ENCODE measurements around the gene RARG. TPM values are rescaled to one million over a fixed set of nuclear protein-coding genes. Genes with fewer than 3 reads are reported as not detected.
A peak's percentile ranks its signal among the peaks of the same experiment; 100 is the strongest.

The RARG gene
- polyA plus RNA-seq, 3 donors, result 1.8 to 14.6 (median 2.3) TPM

DNA sequence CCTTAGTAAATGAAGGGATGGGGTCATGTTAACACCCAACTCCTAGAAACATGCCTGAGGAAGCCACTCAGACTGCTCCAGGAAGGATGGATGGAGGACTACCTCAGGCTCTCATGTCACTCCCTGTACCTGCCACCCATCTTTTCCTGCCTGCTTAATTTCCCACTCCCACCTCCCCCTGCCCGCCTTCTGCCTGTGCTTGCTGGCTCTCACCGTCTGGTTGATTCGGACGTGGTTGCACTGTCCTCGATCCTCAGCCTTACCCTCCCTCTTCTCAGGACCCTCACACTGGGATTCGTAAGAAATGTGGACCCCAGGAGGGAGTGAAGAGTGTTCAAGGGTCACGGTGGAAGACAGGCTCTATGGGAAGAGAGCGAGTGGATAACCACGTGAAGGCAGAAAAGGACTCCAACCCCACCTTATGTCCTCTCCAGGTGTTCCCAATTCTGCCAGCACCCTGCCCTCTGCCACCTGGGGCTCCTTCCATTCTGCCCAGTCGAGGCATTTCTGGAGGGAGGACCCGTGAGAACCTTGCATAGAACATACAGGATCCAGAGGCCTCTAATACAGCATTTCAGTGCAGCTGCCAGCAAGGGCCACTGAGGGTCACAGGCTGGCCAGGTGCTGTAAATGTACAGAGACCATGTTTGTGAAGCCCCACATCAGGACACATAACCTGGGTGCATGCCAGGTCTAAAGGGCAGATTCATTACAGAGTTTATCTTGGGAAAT is 37.9 kb downstream of the RARG start:
- Histone ChIP-seq H3K79me2 (ENCODE audit: insufficient read depth, low read length) (no peaks in the 10 kb centered on the region), H3K9me3 (replicated peaks in 1 of 2; ENCODE audit: control insufficient read depth in 1 of 2, insufficient read depth in 1 of 2, low read length in 2 of 2) (no peaks in the 10 kb centered on the region), H4K20me1 (ENCODE audit: insufficient read depth, low read length) (peaks cover 14% of the 10 kb centered on the region), H3K4me2 (replicated peaks; ENCODE audit: extremely low read depth, low read length, poor library complexity, severe bottlenecking) (no peak overlapping the region), H3K9ac (ENCODE audit: insufficient read depth, low read length, poor library complexity, severe bottlenecking) (no peak overlapping the region), H2AFZ (ENCODE audit: insufficient read depth, low read depth, low read length, poor library complexity, severe bottlenecking) (no peak overlapping the region), H3K4me3 (replicated peaks in 1 of 3; ENCODE audit: low read depth in 2 of 3, low read length in 3 of 3) (no peak overlapping the region), H3K27me3 (ENCODE audit: control insufficient read depth in 2 of 2, insufficient read depth in 2 of 2, low read length in 2 of 2) (no peaks in the 10 kb centered on the region), H3K27ac (ENCODE audit: low read depth in 1 of 2, low read length in 2 of 2) (no peak overlapping the region), H3K4me1 (ENCODE audit: control insufficient read depth in 1 of 2, insufficient read depth in 2 of 2, low read length in 2 of 2) (peaks cover 10% of the 10 kb centered on the region in 2 donors), H3K36me3 (replicated peaks in 1 of 2; ENCODE audit: control insufficient read depth in 1 of 2, insufficient read depth in 2 of 2, low read length in 2 of 2) (peaks cover 38 to 72% of the 10 kb centered on the region in 2 donors)
- intact Hi-C loops (cut with micrococcal nuclease), result no loop called here
- Mint-ChIP-seq H3K9me3 (peaks cover 0 to 2% (median 0%) of the 10 kb centered on the region in 7 donors), H3K27me3 (ENCODE audit: low read depth in 3 of 3) (peaks cover 9 to 17% (median 15%) of the 10 kb centered on the region in 3 donors), H3K4me3 (no peak overlapping the region), H3K36me3 (peaks cover 65 to 74% of the 10 kb centered on the region in 2 donors), H3K4me1 (peaks cover 18% of the 10 kb centered on the region), H3K27ac (peak overlapping the region in 1 of 7 donors; percentile 76)
- DNase-seq, result no peak
- 100% methylated on average over 5 of the region's 11 CpGs for WGBS (ENCODE audit: insufficient coverage)
- TF ChIP-seq, protein P1, sequence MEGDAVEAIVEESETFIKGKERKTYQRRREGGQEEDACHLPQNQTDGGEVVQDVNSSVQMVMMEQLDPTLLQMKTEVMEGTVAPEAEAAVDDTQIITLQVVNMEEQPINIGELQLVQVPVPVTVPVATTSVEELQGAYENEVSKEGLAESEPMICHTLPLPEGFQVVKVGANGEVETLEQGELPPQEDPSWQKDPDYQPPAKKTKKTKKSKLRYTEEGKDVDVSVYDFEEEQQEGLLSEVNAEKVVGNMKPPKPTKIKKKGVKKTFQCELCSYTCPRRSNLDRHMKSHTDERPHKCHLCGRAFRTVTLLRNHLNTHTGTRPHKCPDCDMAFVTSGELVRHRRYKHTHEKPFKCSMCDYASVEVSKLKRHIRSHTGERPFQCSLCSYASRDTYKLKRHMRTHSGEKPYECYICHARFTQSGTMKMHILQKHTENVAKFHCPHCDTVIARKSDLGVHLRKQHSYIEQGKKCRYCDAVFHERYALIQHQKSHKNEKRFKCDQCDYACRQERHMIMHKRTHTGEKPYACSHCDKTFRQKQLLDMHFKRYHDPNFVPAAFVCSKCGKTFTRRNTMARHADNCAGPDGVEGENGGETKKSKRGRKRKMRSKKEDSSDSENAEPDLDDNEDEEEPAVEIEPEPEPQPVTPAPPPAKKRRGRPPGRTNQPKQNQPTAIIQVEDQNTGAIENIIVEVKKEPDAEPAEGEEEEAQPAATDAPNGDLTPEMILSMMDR (IDR thresholded peaks at IDR 0.05), result no peak

DNA sequence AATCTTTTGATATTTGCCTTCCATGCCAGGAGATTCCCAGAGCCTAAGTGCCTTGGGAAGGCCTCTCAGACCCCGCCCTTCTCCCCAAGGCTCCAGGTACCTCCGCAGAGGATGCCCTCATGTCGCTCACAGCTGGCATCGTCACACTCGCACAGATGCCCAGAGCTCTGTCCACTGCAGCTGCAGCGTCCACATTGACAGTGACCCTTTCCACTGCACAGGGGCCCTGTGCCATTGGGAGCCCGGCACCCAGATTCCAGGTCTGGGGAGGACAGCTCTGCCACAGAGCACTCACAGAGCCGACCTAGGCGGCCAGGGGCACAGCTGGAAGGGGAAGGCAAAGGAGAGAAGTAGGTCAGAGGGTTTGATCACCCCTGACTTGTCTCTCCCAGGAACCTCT is 39.0 kb downstream of the RARG start:
- no peak for DNase-seq
- H3K4me1 ChIP-seq (ENCODE audit: control insufficient read depth in 1 of 2, insufficient read depth in 2 of 2, low read length in 2 of 2), result peaks cover 4 to 5% of the 10 kb centered on the region in 2 donors
- H3K9me3 Mint-ChIP-seq, result peaks cover 0 to 2% (median 0%) of the 10 kb centered on the region in 7 donors
- no peak overlapping the region for H3K4me2 ChIP-seq (replicated peaks; ENCODE audit: extremely low read depth, low read length, poor library complexity, severe bottlenecking)
- H3K4me3 Mint-ChIP-seq, result no peak overlapping the region
- peak overlapping the region in 2 of 7 donors; percentile 2 to 23 for H3K27ac Mint-ChIP-seq
- H3K4me1 Mint-ChIP-seq, result peaks cover 7% of the 10 kb centered on the region
- H3K27me3 Mint-ChIP-seq (ENCODE audit: low read depth in 3 of 3), result peaks cover 6 to 8% (median 8%) of the 10 kb centered on the region in 3 donors
- no peak overlapping the region for H3K9ac ChIP-seq (ENCODE audit: insufficient read depth, low read length, poor library complexity, severe bottlenecking)
- no peaks in the 10 kb centered on the region for H3K79me2 ChIP-seq (ENCODE audit: insufficient read depth, low read length)
- no peak overlapping the region for H2AFZ ChIP-seq (ENCODE audit: insufficient read depth, low read depth, low read length, poor library complexity, severe bottlenecking)
- intact Hi-C loops (cut with micrococcal nuclease), result no loop called here
- 98% methylated on average over 7 of the region's 9 CpGs for WGBS (ENCODE audit: insufficient coverage)
- no peak overlapping the region for H3K4me3 ChIP-seq (replicated peaks in 1 of 3; ENCODE audit: low read depth in 2 of 3, low read length in 3 of 3)
- TF ChIP-seq, protein P1 (IDR thresholded peaks at IDR 0.05), result no peak
- H3K9me3 ChIP-seq (replicated peaks in 1 of 2; ENCODE audit: control insufficient read depth in 1 of 2, insufficient read depth in 1 of 2, low read length in 2 of 2), result no peaks in the 10 kb centered on the region
- H4K20me1 ChIP-seq (ENCODE audit: insufficient read depth, low read length), result peaks cover 17% of the 10 kb centered on the region
- H3K36me3 Mint-ChIP-seq, result peaks cover 67 to 76% of the 10 kb centered on the region in 2 donors
- H3K36me3 ChIP-seq (replicated peaks in 1 of 2; ENCODE audit: control insufficient read depth in 1 of 2, insufficient read depth in 2 of 2, low read length in 2 of 2), result peaks cover 47 to 83% of the 10 kb centered on the region in 2 donors
- no peaks in the 10 kb centered on the region for H3K27me3 ChIP-seq (ENCODE audit: control insufficient read depth in 2 of 2, insufficient read depth in 2 of 2, low read length in 2 of 2)
- no peak overlapping the region for H3K27ac ChIP-seq (ENCODE audit: low read depth in 1 of 2, low read length in 2 of 2)

Measured in CD14-positive monocyte (primary cell).